Endothelial cell of umbilical vein (primary cell): ENCODE measurements around the gene NCKAP5. TPM values are rescaled to one million over a fixed set of nuclear protein-coding genes. Genes with fewer than 3 reads are reported as not detected.

Source experiments
- BruUV-seq: library from RNA; stranded (reverse); fragments of 400-500 nt; replicated peaks from 2 replicates; lab custom pipeline; 2021; lab: Mats Ljungman, UMichigan
- CTCF ChIA-PET: fragments of 300-600, 350-600 bp; sonication (Branson Sonifier 250); formaldehyde crosslinking; loops from one replicate; lab custom pipeline; 2021; ENCODE audit warnings: antibody characterized with exemption, inconsistent platforms; lab: Charles Lee
- POLR2A ChIA-PET: fragments of 300-600, 350-600 bp; sonication (Branson Sonifier 250); formaldehyde crosslinking; loops from one replicate; lab custom pipeline; 2021; ENCODE audit warnings: antibody characterized with exemption, inconsistent platforms; lab: Charles Lee
- DNase-seq: peaks from one replicate; pipeline ENCODE4 v3.0.0-alpha.2; 2011; ENCODE audit warnings: low read depth, low spot score
- FAIRE-seq: peaks from 2 replicates; lab custom pipeline; 2011; peaks lifted over from hg19 to GRCh38; lab: Jason Lieb, UNC
- H2AFZ ChIP-seq: 2 replicates; pipeline ENCODE4 v1.6.0; 2012; ENCODE audit warnings: low read depth, low read length, control low read depth, inconsistent platforms
- H3K27ac ChIP-seq: 2 replicates; pipeline ENCODE4 v1.5.1; 2011; ENCODE audit warnings: low read depth, mild to moderate bottlenecking, control low read depth, low read length, moderate library complexity; ENCODE audit not compliant: insufficient read depth
- H3K27me3 ChIP-seq, 2 experiments: 2 replicates each; pipeline versions ENCODE4 v1.6.0 to v1.6.1; 2011; ENCODE audit warnings: low read length in 2 of 2, mixed read lengths in 1 of 2; ENCODE audit not compliant: control insufficient read depth in 2 of 2, insufficient read depth in 2 of 2
- H3K36me3 ChIP-seq, 2 experiments: 2 replicates in 1 of 2; 3 replicates in 1 of 2; pipeline ENCODE4 v1.5.1; 2011; ENCODE audit warnings: low read length in 2 of 2, mild to moderate bottlenecking in 1 of 2, moderate library complexity in 1 of 2; ENCODE audit not compliant: control insufficient read depth in 2 of 2, insufficient read depth in 2 of 2; ENCODE audit errors: extremely low read depth in 1 of 2
- H3K4me1 ChIP-seq: 3 replicates; pipeline ENCODE4 v1.5.1; 2011; ENCODE audit warnings: mild to moderate bottlenecking, low read length; ENCODE audit not compliant: control insufficient read depth, insufficient read depth; ENCODE audit errors: extremely low read depth
- H3K4me2 ChIP-seq: 2 replicates; pipeline ENCODE4 v1.6.1; 2011; ENCODE audit warnings: low read length, control low read depth, mixed read lengths; ENCODE audit not compliant: insufficient read depth
- H3K4me3 ChIP-seq, 3 experiments: fragments of 200-600 bp in 1 of 3; sonication (generic), shearing (Covaris generic) in 1 of 3; replicated peaks in 1 of 3; 2 replicates each; pipeline ENCODE4 v1.5.1; 2011 to 2016; ENCODE audit warnings: control low read depth in 3 of 3, low read length in 3 of 3, mild to moderate bottlenecking in 2 of 3, inconsistent platforms in 1 of 3, low read depth in 1 of 3, moderate library complexity in 1 of 3; ENCODE audit not compliant: insufficient read depth in 1 of 3
- H3K79me2 ChIP-seq: 2 replicates; pipeline ENCODE4 v1.6.0; 2012; ENCODE audit warnings: low read length, inconsistent platforms; ENCODE audit not compliant: control insufficient read depth, insufficient read depth
- H3K9ac ChIP-seq: replicated peaks from 2 replicates; pipeline ENCODE3; 2011; ENCODE audit warnings: low read length, control low read depth; ENCODE audit not compliant: insufficient read depth; ENCODE audit errors: extremely low read depth
- H3K9me1 ChIP-seq: replicated peaks from 3 replicates; pipeline ENCODE4 v1.6.0; 2011; ENCODE audit warnings: mild to moderate bottlenecking, low read length; ENCODE audit not compliant: control insufficient read depth, insufficient read depth; ENCODE audit errors: extremely low read depth
- H3K9me3 ChIP-seq: replicated peaks from 2 replicates; pipeline ENCODE4 v1.5.1; 2012; ENCODE audit warnings: low read length, inconsistent platforms; ENCODE audit not compliant: control insufficient read depth, insufficient read depth
- H4K20me1 ChIP-seq: replicated peaks from 2 replicates; pipeline ENCODE3; 2011; ENCODE audit warnings: mild to moderate bottlenecking, low read length; ENCODE audit not compliant: control insufficient read depth, insufficient read depth; ENCODE audit errors: extremely low read depth
- EZH2 ChIP-seq: IDR thresholded peaks from 2 replicates; pipeline ENCODE4 v1.6.1; 2012; ENCODE audit warnings: borderline replicate concordance, low read depth, mild to moderate bottlenecking, moderate library complexity, low read length, inconsistent platforms; ENCODE audit not compliant: severe bottlenecking
- FOS ChIP-seq: IDR thresholded peaks from 2 replicates; pipeline ENCODE4 v1.6.1; 2011; ENCODE audit warnings: mild to moderate bottlenecking, low read length, moderate library complexity, borderline replicate concordance; ENCODE audit not compliant: insufficient read depth
- GATA2 ChIP-seq: IDR thresholded peaks from 2 replicates; pipeline ENCODE4 v1.7.0; 2011; ENCODE audit warnings: low read depth, mild to moderate bottlenecking, moderate library complexity, mixed read lengths, low read length; ENCODE audit not compliant: insufficient read length, insufficient read depth
- JUN ChIP-seq: IDR thresholded peaks from 2 replicates; pipeline ENCODE4 v1.6.1; 2011; ENCODE audit warnings: borderline replicate concordance, low read depth; ENCODE audit not compliant: insufficient read length, insufficient read depth
- MAX ChIP-seq: IDR thresholded peaks from 2 replicates; pipeline ENCODE4 v1.6.1; 2011; ENCODE audit not compliant: insufficient read depth, insufficient read length
- MYC ChIP-seq: IDR thresholded peaks from one replicate; pipeline ENCODE4 v1.6.1; 2011; ENCODE audit warnings: mild to moderate bottlenecking, low read depth, low read length
- POLR2A ChIP-seq: IDR thresholded peaks from 2 replicates; pipeline ENCODE4 v1.6.1; 2012; ENCODE audit warnings: low read depth, mild to moderate bottlenecking, control low read depth, low read length
- POLR2AphosphoS5 ChIP-seq: IDR thresholded peaks from 2 replicates; pipeline ENCODE4 v1.6.1; 2012; ENCODE audit warnings: low read depth, mild to moderate bottlenecking, control low read depth, low read length, moderate library complexity; ENCODE audit not compliant: insufficient read depth
- dilution Hi-C: fragments of 300-500 bp; cut with MboI; formaldehyde crosslinking; loops from one replicate; pipeline ENCODE4 v1.15.0; 2019; ENCODE audit warnings: low sequenced_read_pairs; ENCODE audit not compliant: extremely low pct_ligation_motif_present
- intact Hi-C: fragments of 100-400 bp; cut with micrococcal nuclease; formaldehyde crosslinking; loops from one replicate; pipeline ENCODE4 v1.10.0; 2022
- polyA plus RNA-seq, 4 experiments: library from polyadenylated mRNA; depleted of rRNA in 3 of 4; stranded (reverse) in 3 of 4; unstranded in 1 of 4; fragments of >200 nt; gene quantifications; 2 replicates each; pipeline versions ENCODE4 v1.2.1 to v1.2.3, GENCODE V29; 2011 to 2012; ENCODE audit warnings: missing spikeins in 1 of 4
- total RNA-seq: library from RNA; stranded (reverse); gene quantifications from 2 replicates; pipeline ENCODE4 v1.2.3, GENCODE V29; 2021
- TF ChIP-seq, protein P1 (sequence below), 2 donors: IDR thresholded peaks; 1 replicate in 1 of 2; 2 replicates in 1 of 2; pipeline ENCODE4 v1.5.1; 2011; ENCODE audit warnings: low read length in 2 of 2, mild to moderate bottlenecking in 2 of 2, moderate library complexity in 2 of 2, control low read depth in 1 of 2, inconsistent platforms in 1 of 2, low read depth in 1 of 2; ENCODE audit not compliant: insufficient read depth in 1 of 2; ENCODE audit errors: extremely low read depth in 1 of 2

The NCKAP5 gene
- total and polyA plus RNA-seq, 2 donors (not counting 3 experiments of a cell fraction or from before 2014, with no cell fraction given): 0.47 to 3.3 TPM

DNA sequence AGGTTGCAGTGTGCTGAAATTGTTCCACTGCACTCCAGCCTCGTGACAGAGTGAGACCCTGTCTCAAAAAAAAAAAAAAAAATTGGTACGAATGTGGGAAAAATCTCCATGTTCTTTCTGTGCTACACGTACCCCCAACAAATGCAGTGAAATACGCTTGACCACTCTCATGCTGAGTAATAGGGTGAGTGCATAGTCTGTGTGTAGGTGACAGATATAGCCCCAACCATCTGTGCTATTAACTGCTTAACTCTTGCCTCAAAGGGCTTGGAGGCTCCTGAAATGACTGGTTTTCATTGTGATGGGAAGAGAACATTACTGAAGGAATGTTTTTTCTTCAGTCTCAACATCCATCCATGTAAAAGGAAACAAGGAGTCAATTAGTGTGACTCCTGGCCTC, 913.9 kb downstream of the NCKAP5 start:
- Histone ChIP-seq H3K27me3 (no peaks in the 10 kb centered on the region), H4K20me1 (peaks cover 7% of the 10 kb centered on the region), H3K79me2 (peaks cover 2% of the 10 kb centered on the region), H3K4me1 (peaks cover 2% of the 10 kb centered on the region), H3K9me1 (peaks cover 2% of the 10 kb centered on the region), H3K27ac (no peak overlapping the region), H3K4me2 (no peak overlapping the region), H2AFZ (no peak overlapping the region), H3K9me3 (no peaks in the 10 kb centered on the region), H3K4me3 (no peak overlapping the region), H3K9ac (no peak overlapping the region), H3K36me3 (peaks cover 0 to 20% of the 10 kb centered on the region in 2 experiments)
- DNase-seq (no peak), FAIRE-seq (no peak)
- TF ChIP-seq FOS (no peak), MAX (no peak), GATA2 (no peak), POLR2A (no peak), MYC (no peak), EZH2 (no peak), POLR2AphosphoS5 (no peak), JUN (no peak)
- TF ChIP-seq, protein P1, sequence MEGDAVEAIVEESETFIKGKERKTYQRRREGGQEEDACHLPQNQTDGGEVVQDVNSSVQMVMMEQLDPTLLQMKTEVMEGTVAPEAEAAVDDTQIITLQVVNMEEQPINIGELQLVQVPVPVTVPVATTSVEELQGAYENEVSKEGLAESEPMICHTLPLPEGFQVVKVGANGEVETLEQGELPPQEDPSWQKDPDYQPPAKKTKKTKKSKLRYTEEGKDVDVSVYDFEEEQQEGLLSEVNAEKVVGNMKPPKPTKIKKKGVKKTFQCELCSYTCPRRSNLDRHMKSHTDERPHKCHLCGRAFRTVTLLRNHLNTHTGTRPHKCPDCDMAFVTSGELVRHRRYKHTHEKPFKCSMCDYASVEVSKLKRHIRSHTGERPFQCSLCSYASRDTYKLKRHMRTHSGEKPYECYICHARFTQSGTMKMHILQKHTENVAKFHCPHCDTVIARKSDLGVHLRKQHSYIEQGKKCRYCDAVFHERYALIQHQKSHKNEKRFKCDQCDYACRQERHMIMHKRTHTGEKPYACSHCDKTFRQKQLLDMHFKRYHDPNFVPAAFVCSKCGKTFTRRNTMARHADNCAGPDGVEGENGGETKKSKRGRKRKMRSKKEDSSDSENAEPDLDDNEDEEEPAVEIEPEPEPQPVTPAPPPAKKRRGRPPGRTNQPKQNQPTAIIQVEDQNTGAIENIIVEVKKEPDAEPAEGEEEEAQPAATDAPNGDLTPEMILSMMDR (IDR thresholded peaks at IDR 0.05; ENCODE audit: extremely low read depth in 1 of 2, insufficient read depth in 1 of 2, low read depth in 1 of 2, low read length in 2 of 2): no peak
- no TSS peak for BruUV-seq
- ChIA-PET POLR2A (no interaction called here), CTCF (no interaction called here)
- dilution Hi-C loops (no loop called here), intact Hi-C loops (loop anchor here (10.0 kb wide), 1 partner anchor 390 kb away; no protein-coding TSS in a partner anchor)
